H9 (cell line): ENCODE measurements around the gene SDK1. TPM values are rescaled to one million over a fixed set of nuclear protein-coding genes. Genes with fewer than 3 reads are reported as not detected.

Experiments used
- DNase-seq: peaks from one replicate; pipeline ENCODE4 v3.0.0-alpha.2; 2017
- H2AFZ ChIP-seq: one replicate; pipeline ENCODE4 v1.6.1; 2013; ENCODE audit warnings: mild to moderate bottlenecking, low read length, control low read depth, moderate library complexity
- H2AK5ac ChIP-seq: 2 replicates; pipeline ENCODE4 v1.6.1; 2013; ENCODE audit warnings: low read length, control low read depth, mixed read lengths; ENCODE audit not compliant: insufficient read length
- H2BK120ac ChIP-seq: one replicate; pipeline ENCODE4 v1.6.1; 2013; ENCODE audit warnings: low read depth, mild to moderate bottlenecking, low read length, control low read depth, inconsistent platforms; ENCODE audit not compliant: poor library complexity, severe bottlenecking
- H2BK12ac ChIP-seq: 2 replicates; pipeline ENCODE4 v1.6.1; 2013; ENCODE audit warnings: low read length, control low read depth, mixed read lengths, low read depth; ENCODE audit not compliant: insufficient read length
- H2BK15ac ChIP-seq: 2 replicates; pipeline ENCODE4 v1.6.1; 2013; ENCODE audit warnings: low read depth, low read length, control low read depth
- H2BK20ac ChIP-seq: one replicate; pipeline ENCODE4 v1.6.1; 2013; ENCODE audit warnings: low read depth, mild to moderate bottlenecking, low read length, control low read depth, inconsistent platforms; ENCODE audit not compliant: poor library complexity, severe bottlenecking
- H2BK5ac ChIP-seq: 2 replicates; pipeline ENCODE4 v1.6.1; 2013; ENCODE audit warnings: low read length, control low read depth, mixed read lengths; ENCODE audit not compliant: insufficient read length
- H3K14ac ChIP-seq: 2 replicates; pipeline ENCODE4 v1.6.1; 2013; ENCODE audit warnings: low read length, control low read depth; ENCODE audit not compliant: insufficient read depth
- H3K18ac ChIP-seq: 2 replicates; pipeline ENCODE4 v1.6.1; 2013; ENCODE audit warnings: low read depth, mild to moderate bottlenecking, mixed read lengths, low read length, control low read depth; ENCODE audit not compliant: insufficient read length
- H3K23ac ChIP-seq: 2 replicates; pipeline ENCODE4 v1.6.1; 2013; ENCODE audit warnings: low read length, control low read depth, mixed read lengths, low read depth; ENCODE audit not compliant: insufficient read length
- H3K23me2 ChIP-seq: 2 replicates; pipeline ENCODE4 v1.6.1; 2013; ENCODE audit warnings: low read depth, mild to moderate bottlenecking, mixed read lengths, low read length, control low read depth; ENCODE audit not compliant: insufficient read length, poor library complexity, severe bottlenecking
- H3K27ac ChIP-seq: 2 replicates; pipeline ENCODE4 v1.5.1; 2013; ENCODE audit warnings: low read length, control low read depth, mixed read lengths, low read depth; ENCODE audit not compliant: insufficient read length
- H3K27me3 ChIP-seq: 2 replicates; pipeline ENCODE4 v1.6.1; 2013; ENCODE audit warnings: low read length, control low read depth, inconsistent platforms; ENCODE audit not compliant: insufficient read depth
- H3K4ac ChIP-seq: 2 replicates; pipeline ENCODE4 v1.6.1; 2013; ENCODE audit warnings: low read depth, mild to moderate bottlenecking, control low read depth, inconsistent platforms, low read length, moderate library complexity
- H3K4me1 ChIP-seq: 2 replicates; pipeline ENCODE4 v1.6.1; 2013; ENCODE audit warnings: low read length, control low read depth, inconsistent platforms; ENCODE audit not compliant: insufficient read depth
- H3K4me2 ChIP-seq: 2 replicates; pipeline ENCODE4 v1.6.1; 2013; ENCODE audit warnings: low read length, control low read depth, mixed read lengths; ENCODE audit not compliant: insufficient read length, insufficient read depth
- H3K56ac ChIP-seq: 2 replicates; pipeline ENCODE4 v1.6.1; 2013; ENCODE audit warnings: low read depth, mild to moderate bottlenecking, mixed read lengths, low read length, control low read depth; ENCODE audit not compliant: insufficient read length
- H3K79me1 ChIP-seq: 2 replicates; pipeline ENCODE4 v1.6.1; 2013; ENCODE audit warnings: low read depth, mild to moderate bottlenecking, moderate library complexity, low read length, control low read depth, inconsistent platforms; ENCODE audit not compliant: insufficient read depth, poor library complexity, severe bottlenecking
- H3K79me2 ChIP-seq: 2 replicates; pipeline ENCODE4 v1.6.1; 2013; ENCODE audit warnings: low read length, control low read depth, inconsistent platforms; ENCODE audit not compliant: insufficient read depth
- H3K9ac ChIP-seq: 2 replicates; pipeline ENCODE4 v1.6.1; 2013; ENCODE audit warnings: low read length, control low read depth, mixed read lengths; ENCODE audit not compliant: insufficient read length; ENCODE audit errors: extremely low read depth
- H3K9me3 ChIP-seq: one replicate; pipeline ENCODE4 v1.6.1; 2013; ENCODE audit warnings: low read depth, low read length, inconsistent platforms; ENCODE audit not compliant: control insufficient read depth
- H3T11ph ChIP-seq: one replicate; pipeline ENCODE4 v1.6.1; 2013; ENCODE audit warnings: mild to moderate bottlenecking, low read length, control low read depth, inconsistent platforms
- H4K20me1 ChIP-seq: one replicate; pipeline ENCODE4 v1.6.1; 2013; ENCODE audit not compliant: control insufficient read depth, insufficient read length, insufficient read depth
- H4K5ac ChIP-seq: 2 replicates; pipeline ENCODE4 v1.6.1; 2013; ENCODE audit warnings: low read depth, mild to moderate bottlenecking, mixed read lengths, low read length, control low read depth; ENCODE audit not compliant: insufficient read length
- H4K8ac ChIP-seq: replicated peaks from 2 replicates; pipeline ENCODE4 v1.6.1; 2013; ENCODE audit warnings: low read length, control low read depth, mixed read lengths, low read depth; ENCODE audit not compliant: insufficient read length
- H4K91ac ChIP-seq: 2 replicates; pipeline ENCODE4 v1.6.1; 2013; ENCODE audit warnings: low read depth, mild to moderate bottlenecking, moderate library complexity, mixed read lengths, low read length, control low read depth; ENCODE audit not compliant: insufficient read length
- H3K27ac Mint-ChIP-seq, 3 experiments: 2 replicates in 2 of 3; 3 replicates in 1 of 3; pipeline ENCODE4 v1.8.0; 2020 to 2021; ENCODE audit warnings: mixed read lengths in 3 of 3, mild to moderate bottlenecking in 1 of 3, moderate library complexity in 1 of 3
- H3K27me3 Mint-ChIP-seq: 2 replicates; pipeline ENCODE4 v1.8.0; 2021; ENCODE audit warnings: low read depth, mild to moderate bottlenecking, moderate library complexity, mixed read lengths
- H3K36me3 Mint-ChIP-seq, 3 experiments: 2 replicates in 2 of 3; 3 replicates in 1 of 3; pipeline ENCODE4 v1.8.0; 2020 to 2021; ENCODE audit warnings: low read depth in 3 of 3, mixed read lengths in 3 of 3; ENCODE audit not compliant: insufficient read depth in 1 of 3
- H3K4me1 Mint-ChIP-seq, 2 experiments: 2 replicates each; pipeline ENCODE4 v1.8.0; 2020; ENCODE audit warnings: mixed read lengths in 2 of 2
- H3K4me3 Mint-ChIP-seq, 2 experiments: 2 replicates in 1 of 2; 3 replicates in 1 of 2; pipeline ENCODE4 v1.8.0; 2020 to 2021; ENCODE audit warnings: mild to moderate bottlenecking in 2 of 2, mixed read lengths in 2 of 2, moderate library complexity in 1 of 2
- H3K9me3 Mint-ChIP-seq, 2 experiments: 2 replicates in 1 of 2; 3 replicates in 1 of 2; pipeline ENCODE4 v1.8.0; 2020; ENCODE audit warnings: mild to moderate bottlenecking in 2 of 2, mixed read lengths in 2 of 2, moderate library complexity in 1 of 2
- WGBS: extraction: QIAGEN DNeasy Blood & Tissue Kit; methylation state at CpG from one replicate; pipeline ENCODE4 v1.1.7; 2013; ENCODE audit warnings: missing lambda C conversion rate, low lambda C conversion rate, mixed read lengths; ENCODE audit not compliant: insufficient read length; ENCODE audit errors: extremely low coverage; 5-methylcytosine and 5-hydroxymethylcytosine counted together
- total RNA-seq: library from RNA; stranded (reverse); gene quantifications from 2 replicates; pipeline ENCODE4 v1.2.1, GENCODE V29; 2021
- TF ChIP-seq, protein P1 (sequence below): fragments of 200-600 bp; sonication (generic); conservative IDR thresholded peaks from 3 replicates; pipeline ENCODE4 v1.8.0; 2021; ENCODE audit warnings: antibody characterized with exemption, mild to moderate bottlenecking

The SDK1 gene
- total RNA-seq, 1 experiment from 2014 or later = 8.7 TPM

DNA sequence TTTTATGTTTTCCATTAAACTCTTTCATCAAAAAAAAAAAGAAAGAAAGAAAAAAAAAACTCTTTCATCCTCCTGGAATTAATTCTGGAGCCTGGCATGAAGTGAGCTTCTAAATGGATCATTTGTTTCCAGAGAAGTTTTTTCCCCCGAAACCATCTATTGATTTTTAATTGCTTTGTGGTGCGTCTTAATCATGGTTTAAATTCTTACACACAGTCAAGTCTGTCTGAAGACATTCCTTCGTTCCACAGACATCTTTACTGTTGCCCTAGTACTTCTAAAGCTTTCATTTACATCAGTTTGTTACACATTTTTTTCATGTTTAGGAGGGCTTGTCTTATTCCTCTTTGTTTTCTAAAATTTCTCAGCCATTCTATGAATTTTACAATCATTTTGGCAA is 887.6 kb downstream of the SDK1 start:
- no peaks in the 10 kb centered on the region; the same call in 1 of the 2 replicates for H3K27me3 Mint-ChIP-seq
- no peak overlapping the region for H2BK120ac ChIP-seq
- H3K4ac ChIP-seq = no peak overlapping the region
- no peak overlapping the region for H3K4me2 ChIP-seq
- H4K8ac ChIP-seq = no peak overlapping the region
- H3K23ac ChIP-seq = no peak overlapping the region
- no peak overlapping the region for H4K91ac ChIP-seq
- H3T11ph ChIP-seq = no peak overlapping the region
- no CpG with 5 or more reads among the region's 3 CpGs for WGBS
- no peak overlapping the region for H2BK12ac ChIP-seq
- H3K27ac Mint-ChIP-seq = no peak overlapping the region
- H4K5ac ChIP-seq = no peak overlapping the region
- H3K9me3 Mint-ChIP-seq = no peaks in the 10 kb centered on the region; a peak in 1 of 5 replicates
- H3K36me3 Mint-ChIP-seq = peaks cover 2 to 4% (median 2%) of the 10 kb centered on the region in 3 experiments; a peak in 3 of 7 replicates
- H3K14ac ChIP-seq = no peak overlapping the region
- no peaks in the 10 kb centered on the region for H3K4me1 ChIP-seq
- TF ChIP-seq, protein P1, sequence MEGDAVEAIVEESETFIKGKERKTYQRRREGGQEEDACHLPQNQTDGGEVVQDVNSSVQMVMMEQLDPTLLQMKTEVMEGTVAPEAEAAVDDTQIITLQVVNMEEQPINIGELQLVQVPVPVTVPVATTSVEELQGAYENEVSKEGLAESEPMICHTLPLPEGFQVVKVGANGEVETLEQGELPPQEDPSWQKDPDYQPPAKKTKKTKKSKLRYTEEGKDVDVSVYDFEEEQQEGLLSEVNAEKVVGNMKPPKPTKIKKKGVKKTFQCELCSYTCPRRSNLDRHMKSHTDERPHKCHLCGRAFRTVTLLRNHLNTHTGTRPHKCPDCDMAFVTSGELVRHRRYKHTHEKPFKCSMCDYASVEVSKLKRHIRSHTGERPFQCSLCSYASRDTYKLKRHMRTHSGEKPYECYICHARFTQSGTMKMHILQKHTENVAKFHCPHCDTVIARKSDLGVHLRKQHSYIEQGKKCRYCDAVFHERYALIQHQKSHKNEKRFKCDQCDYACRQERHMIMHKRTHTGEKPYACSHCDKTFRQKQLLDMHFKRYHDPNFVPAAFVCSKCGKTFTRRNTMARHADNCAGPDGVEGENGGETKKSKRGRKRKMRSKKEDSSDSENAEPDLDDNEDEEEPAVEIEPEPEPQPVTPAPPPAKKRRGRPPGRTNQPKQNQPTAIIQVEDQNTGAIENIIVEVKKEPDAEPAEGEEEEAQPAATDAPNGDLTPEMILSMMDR = no peak
- DNase-seq = no peak
- no peak overlapping the region for H2AK5ac ChIP-seq
- no peaks in the 10 kb centered on the region for H3K79me1 ChIP-seq
- no peak overlapping the region for H3K9ac ChIP-seq
- no peaks in the 10 kb centered on the region for H3K27me3 ChIP-seq
- H3K23me2 ChIP-seq = no peaks in the 10 kb centered on the region
- H3K27ac ChIP-seq = no peak overlapping the region
- no peak overlapping the region for H2BK15ac ChIP-seq
- H3K18ac ChIP-seq = no peak overlapping the region
- H3K4me1 Mint-ChIP-seq = peaks cover 6 to 20% of the 10 kb centered on the region in 2 experiments
- H3K79me2 ChIP-seq = no peaks in the 10 kb centered on the region
- no peak overlapping the region for H3K4me3 Mint-ChIP-seq
- no peaks in the 10 kb centered on the region for H3K9me3 ChIP-seq
- no peak overlapping the region for H2BK5ac ChIP-seq
- H3K56ac ChIP-seq = no peak overlapping the region
- H2BK20ac ChIP-seq = no peak overlapping the region
- H4K20me1 ChIP-seq = no peaks in the 10 kb centered on the region
- H2AFZ ChIP-seq = no peak overlapping the region
